Adrenal gland (tissue), 12 donors: Measurements from ENCODE around the gene CBLN3. TPM values are rescaled to one million over a fixed set of nuclear protein-coding genes. Genes with fewer than 3 reads are reported as not detected.

Source experiments
- DNase-seq, 7 donors: peaks; one replicate each; pipeline ENCODE4 v3.0.0-alpha.2; 2019 to 2020
- H3K27ac ChIP-seq, 5 donors: fragments of 200-600 bp; sonication (generic) in 4 of 5; 1 replicate in 3 of 5; 2 replicates in 2 of 5; pipeline versions ENCODE4 v1.5.1 to v1.8.0; 2016 to 2020; ENCODE audit warnings: mild to moderate bottlenecking in 1 of 5
- H3K27me3 ChIP-seq: fragments of 200-600 bp; 2 replicates; pipeline ENCODE4 v1.8.0; 2021
- H3K36me3 ChIP-seq, 2 donors: fragments of 200-600 bp; replicated peaks in 1 of 2; 1 replicate in 1 of 2; 2 replicates in 1 of 2; pipeline versions ENCODE4 v1.5.1 to v1.8.0; 2018 to 2022
- H3K4me1 ChIP-seq, 2 donors: fragments of 200-600 bp; replicated peaks in 1 of 2; 1 replicate in 1 of 2; 2 replicates in 1 of 2; pipeline versions ENCODE4 v1.5.1 to v1.8.0; 2018 to 2021
- H3K4me3 ChIP-seq, 4 donors: fragments of 200-600 bp; sonication (generic) in 3 of 4; one replicate each; pipeline ENCODE4 v1.5.1; 2016 to 2018
- H3K9me3 ChIP-seq, 3 donors: fragments of 200-600 bp; sonication (generic) in 1 of 3; replicated peaks in 1 of 3; 1 replicate in 2 of 3; 2 replicates in 1 of 3; pipeline versions ENCODE4 v1.5.1 to v1.8.0; 2016 to 2021
- CTCF ChIP-seq, 6 experiments: fragments of 450-650 bp in 4 of 6; fragments of 200-600 bp in 2 of 6; sonication (generic) in 1 of 6; IDR thresholded peaks; 1 replicate in 5 of 6; 2 replicates in 1 of 6; pipeline versions ENCODE4 v1.5.1 to v1.8.0; 2016 to 2021; ENCODE audit warnings: antibody characterized with exemption in 6 of 6, mild to moderate bottlenecking in 2 of 6, moderate library complexity in 1 of 6
- POLR2A ChIP-seq, 2 donors: fragments of 450-650 bp; IDR thresholded peaks; one replicate each; pipeline ENCODE4 v1.6.1; 2017; ENCODE audit warnings: antibody characterized with exemption in 2 of 2, mild to moderate bottlenecking in 2 of 2, moderate library complexity in 1 of 2
- WGBS, 4 donors: extraction: QIAGEN DNeasy Blood & Tissue Kit in 2 of 4; methylation state at CpG; one replicate each; pipeline versions ENCODE4 v1.1.5 to v1.1.7; 2013 to 2017; 5-methylcytosine and 5-hydroxymethylcytosine counted together
- intact Hi-C, 2 donors: fragments of 100-400 bp; cut with DNase I; formaldehyde crosslinking; loops; one replicate each; pipeline versions ENCODE4 v1.14.1 to v1.15.0; 2022 to 2023
- polyA plus RNA-seq, 3 donors: library from polyadenylated mRNA; stranded (reverse); fragments of 200-250 nt in 2 of 3; fragments of 350-450 nt in 1 of 3; fragmentation: Illumina TruSeq in 1 of 3; extraction: RNeasy Lipid Tissue Mini Kit (QIAGEN cat#74804) in 1 of 3; gene quantifications; one replicate each; pipeline ENCODE4 v1.2.3, GENCODE V29; 2013 to 2014
- total RNA-seq, 9 donors: library from RNA; depleted of rRNA in 4 of 9; stranded (reverse); fragments of >200 nt in 4 of 9; fragments of 120-200 nt in 1 of 9; fragmentation: NEBNext Ultra II Directional in 1 of 9; extraction: Animal tissue kit (Norgen Biotek cat#: 25700) in 1 of 9; gene quantifications; one replicate each; pipeline versions ENCODE4 v1.1.0 to v1.2.4, GENCODE V29; 2013 to 2023
- donor health status: healthy with polysubstance abuse.
- donor health status: Bipolar disorder and iron deficiency.
- donor health status: DM: yes; HTN: yes; CAD: no.
- donor health status: DM: no; HTN: no; CAD: no.
- donor health status: DM: no; HTN: no; CAD: no.
- donor health status: DM: yes; HTN: yes; CAD: no.

CBLN3 gene
- total and polyA plus RNA-seq, 12 donors: 3.9 to 43.6 (median 11.9) TPM

GRCh38 chr14:24426150-24426911, 3.1 kb downstream of the CBLN3 start:
- no peak for TF ChIP-seq POLR2A (IDR thresholded peaks at IDR 0.05)

GRCh38 chr14:24425704-24426103, 3.8 kb downstream of the CBLN3 start:
- Histone ChIP-seq H3K9me3 (no peaks in the 10 kb centered on the region), H3K27me3 (no peaks in the 10 kb centered on the region), H3K4me1 (peaks cover 19 to 23% of the 10 kb centered on the region in 2 donors), H3K4me3 (no peak overlapping the region), H3K36me3 (no peaks in the 10 kb centered on the region), H3K27ac (peak overlapping the region in 2 of 5 donors; percentile 2 to 57)
- TF ChIP-seq POLR2A (IDR thresholded peaks at IDR 0.05) (no peak), CTCF (IDR thresholded peaks at IDR 0.05) (no peak)
- peak in 6 of 7 donors; percentile 6 to 60 (median 46) for DNase-seq
- intact Hi-C loops: no loop called here
- 14 to 27% (median 21%) methylated on average over 3 of the region's 3 CpGs for WGBS, 4 donors

More at GRCh38 chr14:24426150-24426911, 3.1 kb downstream of the CBLN3 start:
- Histone ChIP-seq H3K27me3 (no peaks in the 10 kb centered on the region), H3K4me1 (peaks cover 24 to 29% of the 10 kb centered on the region in 2 donors), H3K27ac (peak overlapping the region in 1 of 5 donors; percentile 57), H3K9me3 (no peaks in the 10 kb centered on the region), H3K36me3 (no peaks in the 10 kb centered on the region), H3K4me3 (no peak overlapping the region)
- no peak for DNase-seq
- intact Hi-C loops: no loop called here
- WGBS, 4 donors: 87 to 94% (median 93%) methylated on average over 2 of the region's 2 CpGs

DNA sequence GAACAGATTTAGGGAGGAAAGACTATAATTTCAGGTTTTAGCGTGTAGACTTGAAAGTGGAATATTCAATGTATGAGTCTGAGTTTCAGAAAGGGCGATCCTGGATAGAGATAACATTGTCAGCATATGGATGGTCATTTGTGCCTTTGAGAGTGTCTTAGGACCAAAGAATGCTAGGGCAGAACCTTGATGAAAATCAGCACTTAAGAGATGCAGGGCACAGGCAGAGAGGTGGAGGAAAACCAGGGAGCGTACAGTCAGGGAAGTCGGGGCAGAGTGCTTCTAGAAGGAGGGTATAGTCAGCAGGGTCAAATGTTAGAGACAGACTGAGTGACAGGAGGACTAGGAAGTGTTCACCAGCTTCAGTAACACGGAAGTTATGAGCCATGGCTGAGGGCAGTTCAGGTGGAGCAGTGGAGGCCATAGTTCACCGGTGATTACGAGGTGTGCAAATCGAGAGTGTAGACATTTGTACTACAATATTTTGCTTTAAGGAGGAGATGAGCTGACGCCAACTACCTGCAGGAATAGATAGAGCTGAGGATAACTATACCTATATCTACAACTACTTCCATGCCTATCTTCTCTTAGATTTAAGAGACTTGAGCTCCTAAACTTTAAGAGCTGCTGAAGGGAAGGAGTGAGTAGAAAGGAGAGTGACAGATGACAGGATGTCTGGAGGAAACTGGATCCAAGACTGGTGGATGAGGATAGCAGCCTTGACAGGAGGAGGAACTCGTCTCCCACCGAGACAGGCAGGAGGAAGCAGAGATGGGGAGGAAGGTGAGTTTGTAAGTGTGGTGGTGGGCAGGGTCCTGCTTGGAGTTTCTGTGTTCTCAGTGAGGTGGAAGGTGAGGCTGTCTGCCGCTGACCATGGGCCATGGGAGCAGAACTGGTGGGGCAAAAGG, 6.5 kb downstream of the CBLN3 start:
- no peak overlapping the region for H3K4me3 ChIP-seq
- H3K27ac ChIP-seq: no peak overlapping the region
- H3K27me3 ChIP-seq: no peaks in the 10 kb centered on the region
- 69 to 83% (median 72%) methylated on average over 12 of the region's 12 CpGs for WGBS, 4 donors
- intact Hi-C loops: no loop called here
- DNase-seq: peak in 2 of 7 donors; percentile 4 to 12
- H3K36me3 ChIP-seq: no peaks in the 10 kb centered on the region
- peaks cover 18 to 27% of the 10 kb centered on the region in 2 donors for H3K4me1 ChIP-seq
- no peak for TF ChIP-seq POLR2A (IDR thresholded peaks at IDR 0.05)
- TF ChIP-seq CTCF (IDR thresholded peaks at IDR 0.05): no peak
- H3K9me3 ChIP-seq: no peaks in the 10 kb centered on the region

DNA sequence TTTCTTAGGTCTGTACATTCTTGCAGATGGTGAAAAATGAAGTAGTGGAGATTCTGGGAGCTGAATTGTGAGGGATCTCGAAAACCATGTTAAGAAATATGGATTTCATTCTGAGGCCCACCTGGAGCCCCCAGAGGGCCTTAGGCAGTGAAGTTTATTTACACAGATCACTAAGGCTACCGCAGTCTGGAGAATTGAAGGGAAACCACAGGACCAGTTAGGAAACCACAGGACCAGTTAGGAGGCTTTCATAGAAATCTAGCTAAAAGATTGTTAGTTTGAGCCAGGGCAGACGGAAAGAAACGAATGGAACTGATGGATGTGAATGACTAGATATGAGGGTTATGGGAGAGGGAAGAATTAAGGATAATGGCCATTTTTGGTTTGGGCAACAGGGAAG, 7.2 kb downstream of the CBLN3 start:
- H3K9me3 ChIP-seq: no peaks in the 10 kb centered on the region
- no peak for DNase-seq
- no peaks in the 10 kb centered on the region for H3K27me3 ChIP-seq
- peaks cover 18 to 29% of the 10 kb centered on the region in 2 donors for H3K4me1 ChIP-seq
- no peak overlapping the region for H3K4me3 ChIP-seq
- WGBS, 4 donors: 60 to 70% (median 63%) methylated on average over 4 of the region's 4 CpGs
- TF ChIP-seq POLR2A (IDR thresholded peaks at IDR 0.05) (no peak), CTCF (IDR thresholded peaks at IDR 0.05) (no peak)
- no peak overlapping the region for H3K27ac ChIP-seq
- intact Hi-C loops: no loop called here
- H3K36me3 ChIP-seq: no peaks in the 10 kb centered on the region
